GF-D8 (cell line): ENCODE results near the gene ADGRA1.

Experiments used
- DNase-seq: peaks from one replicate; lab custom pipeline; 2025; lab: John Stamatoyannopoulos, UW

Gene ADGRA1

GRCh38 chr10:133056651-133057178 lies 31.0 kb upstream of the ADGRA1 start:
- no peak for DNase-seq

GRCh38 chr10:133058331-133059092 lies 29.2 kb upstream of the ADGRA1 start:
- peak; percentile 23 for DNase-seq

GRCh38 chr10:133059093-133059470 lies 28.6 kb upstream of the ADGRA1 start:
- DNase-seq = no peak

GRCh38 chr10:133059571-133059970 lies 28.2 kb upstream of the ADGRA1 start:
- no peak for DNase-seq

GRCh38 chr10:133060022-133060421 lies 27.7 kb upstream of the ADGRA1 start:
- DNase-seq = no peak

GRCh38 chr10:133060466-133060865 lies 27.3 kb upstream of the ADGRA1 start:
- DNase-seq = no peak

DNA sequence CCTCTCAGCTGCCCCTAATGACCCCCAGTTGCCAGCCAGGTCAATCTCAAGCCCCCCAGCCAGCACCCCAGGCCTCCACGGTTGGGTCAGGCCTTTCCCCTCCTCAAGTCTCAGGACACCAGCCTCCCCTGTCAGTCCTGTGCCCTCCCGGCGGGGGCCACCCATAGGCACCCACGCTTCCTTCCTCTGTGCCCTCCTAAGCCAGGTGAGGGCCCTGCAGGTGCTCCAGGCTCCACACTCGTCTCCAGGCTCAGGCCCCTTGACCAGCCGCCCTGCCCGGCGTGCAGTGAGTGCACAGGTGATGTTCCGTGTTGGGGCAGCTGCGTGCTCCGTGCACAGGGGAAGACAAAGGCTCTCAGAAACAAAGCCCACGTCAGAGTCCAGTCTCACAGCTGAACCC lies 26.8 kb upstream of the ADGRA1 start:
- DNase-seq = no peak

DNA sequence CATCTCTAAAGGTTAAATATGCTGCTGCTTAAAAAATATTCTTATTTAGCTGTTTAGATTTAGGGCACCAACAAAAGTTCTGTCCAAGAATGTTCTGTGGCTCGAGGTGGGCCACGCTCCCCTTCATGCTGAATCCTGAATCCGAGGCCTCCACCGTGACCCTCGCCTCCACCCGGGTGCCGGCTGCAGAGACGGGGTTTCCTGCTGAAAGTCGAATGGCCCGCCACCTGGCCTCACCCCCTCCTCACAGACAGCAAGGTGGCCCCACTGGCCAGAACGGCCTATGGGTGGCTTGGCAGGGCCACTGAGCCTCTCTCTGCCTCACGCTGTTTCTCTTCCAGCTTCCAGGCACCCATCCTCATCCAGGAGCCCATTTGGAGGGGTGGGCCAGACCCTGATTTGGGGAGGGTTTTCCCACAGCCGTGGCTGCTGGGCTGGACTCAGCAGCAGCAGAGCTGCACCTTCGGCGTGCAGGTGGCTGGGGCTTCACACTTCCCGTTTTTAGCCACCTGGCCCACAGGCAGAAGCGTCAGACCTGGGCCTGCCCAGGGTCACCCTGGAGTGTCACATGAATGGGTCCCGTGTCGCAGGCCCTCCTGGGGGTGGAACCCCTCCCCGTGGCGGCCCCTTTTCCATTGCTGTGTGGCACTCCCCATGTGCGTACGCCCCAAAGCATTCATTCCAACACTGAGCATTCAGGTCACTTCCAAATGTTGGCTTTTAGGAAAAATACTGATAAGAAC lies 26.3 kb upstream of the ADGRA1 start:
- DNase-seq = no peak

GRCh38 chr10:133062085-133062484 lies 25.6 kb upstream of the ADGRA1 start:
- no peak for DNase-seq

DNA sequence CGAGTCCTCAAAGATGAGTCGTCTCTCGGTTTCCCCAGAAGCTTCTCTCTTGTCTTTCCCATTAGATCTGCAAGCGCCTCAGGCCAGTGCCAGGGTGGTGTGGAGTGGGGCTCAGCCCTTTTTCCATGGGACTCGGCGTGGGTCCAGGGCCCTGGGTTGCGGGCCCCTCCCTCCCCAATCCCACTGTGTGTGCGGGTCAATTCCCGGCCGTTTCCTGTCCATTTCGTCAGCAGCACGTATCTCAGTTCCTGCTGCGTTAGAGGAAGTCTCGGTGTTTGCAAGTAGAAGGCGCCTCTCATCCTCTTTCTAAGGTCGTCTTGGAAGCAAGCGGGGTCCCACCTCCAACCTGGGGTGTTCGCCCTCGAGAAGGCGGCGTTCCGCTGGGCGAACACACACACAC lies 25.1 kb upstream of the ADGRA1 start:
- DNase-seq = no peak

DNA sequence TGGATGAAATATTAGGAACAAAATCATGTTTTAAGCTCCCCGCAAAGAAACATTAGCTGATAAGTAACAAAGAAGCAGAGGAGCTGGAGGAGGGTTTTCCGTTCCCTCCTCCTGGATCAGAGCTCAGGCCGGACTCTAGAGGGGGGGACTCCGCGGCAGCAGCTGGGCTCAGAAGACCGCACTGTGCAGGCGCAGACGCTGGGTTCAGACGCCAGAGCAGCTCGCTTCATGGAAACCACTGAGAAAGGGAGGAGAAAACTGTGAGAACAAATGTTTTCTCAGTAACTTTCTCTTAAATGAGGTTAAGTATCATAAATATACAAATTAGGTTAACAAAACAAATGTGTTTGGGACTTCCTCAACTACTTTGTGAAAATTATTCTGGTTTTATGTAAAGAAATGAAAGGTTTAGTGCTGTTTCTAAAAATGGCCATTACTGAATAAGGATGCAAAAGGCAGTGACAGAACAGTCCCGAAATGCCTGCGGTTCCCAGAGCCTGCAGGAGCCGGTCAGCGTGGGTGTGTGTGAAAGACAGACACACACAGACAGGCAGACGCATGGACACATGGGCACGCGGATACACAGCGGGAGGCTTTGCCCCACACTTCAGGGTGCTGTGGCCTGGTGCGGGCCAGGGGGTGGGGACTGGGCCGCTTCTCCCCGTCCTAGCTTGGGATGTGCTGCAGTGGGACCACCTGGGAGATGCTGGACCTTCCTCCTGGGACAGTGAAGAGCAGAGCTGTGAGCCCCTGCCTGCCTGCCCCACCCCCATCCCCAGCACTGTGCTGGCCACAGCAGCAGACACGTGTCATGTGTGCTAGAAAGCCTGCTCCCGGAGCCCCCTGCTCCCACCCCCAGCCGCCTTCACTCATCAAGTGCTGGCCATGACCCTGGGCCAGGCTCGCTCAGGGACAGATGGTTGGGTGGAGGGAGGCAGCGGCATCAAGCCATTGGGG lies 20.3 kb upstream of the ADGRA1 start:
- DNase-seq = no peak

DNA sequence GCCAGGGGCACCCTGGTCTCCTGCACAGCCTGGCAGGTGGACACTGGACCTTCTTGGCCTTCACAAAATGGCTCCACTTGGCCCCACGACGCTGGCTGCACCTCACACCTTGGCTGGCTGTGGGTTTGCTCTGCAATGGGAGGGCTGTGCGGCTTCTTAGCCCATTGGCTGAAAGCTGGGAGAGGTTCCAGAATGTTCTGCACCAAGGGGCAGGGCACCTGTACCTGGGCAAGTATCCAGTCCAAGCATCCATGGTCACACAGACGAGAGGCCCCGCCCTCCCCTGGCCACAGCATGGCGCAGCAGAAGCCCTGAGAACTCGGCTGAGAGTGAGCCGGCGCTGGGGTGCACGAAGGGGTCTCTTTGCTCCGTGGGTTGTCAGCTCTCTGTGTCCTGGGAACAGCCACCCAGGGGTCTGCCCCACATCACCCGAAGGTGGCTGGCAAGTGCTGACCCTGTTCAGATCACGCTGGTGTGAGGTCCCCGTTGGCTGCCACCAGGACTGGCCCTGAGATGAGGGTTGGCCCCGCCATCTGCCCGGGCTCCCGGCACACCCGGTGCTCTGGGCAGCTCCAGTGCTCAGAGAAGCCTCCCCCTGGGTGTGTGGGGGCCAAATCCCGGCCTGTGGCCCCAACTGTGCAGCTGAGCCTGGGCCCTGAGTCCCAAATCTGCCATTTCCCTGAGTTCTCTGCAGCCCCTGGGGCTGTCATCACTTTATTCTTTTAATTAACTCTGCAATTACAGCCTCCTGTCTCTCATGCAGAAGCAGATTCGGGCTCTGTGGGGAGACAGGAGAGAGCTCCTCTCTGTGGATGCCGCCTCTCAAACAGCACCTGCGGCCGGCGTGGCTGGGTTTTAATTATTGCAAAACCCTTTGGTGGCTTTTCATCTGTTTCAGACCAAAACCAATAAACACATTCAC lies 19.4 kb upstream of the ADGRA1 start:
- DNase-seq = no peak

DNA sequence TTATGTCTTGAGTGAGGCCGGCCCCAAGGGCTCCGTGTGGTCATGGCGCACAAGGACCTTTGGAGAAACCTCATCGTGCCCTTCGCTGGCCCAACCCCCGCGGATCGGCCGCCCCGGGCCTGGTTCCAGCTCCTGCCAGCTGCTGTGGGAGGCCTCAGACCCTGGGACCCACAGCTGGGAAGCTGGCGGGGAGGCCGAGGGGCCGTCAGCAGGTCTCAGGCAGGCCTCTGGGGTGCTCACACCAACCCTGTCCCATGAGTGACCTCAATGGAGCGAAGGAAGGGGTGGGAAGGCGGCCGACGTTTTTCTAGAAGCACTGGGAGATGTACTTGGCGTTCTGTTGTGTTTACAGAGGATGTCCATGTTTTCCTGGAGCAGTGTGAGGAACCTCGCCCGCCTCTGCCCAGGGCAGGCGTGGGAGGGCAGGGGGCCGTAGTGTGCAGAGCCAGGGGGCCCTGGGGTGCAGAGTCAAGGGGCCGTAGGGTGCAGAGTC lies 18.6 kb upstream of the ADGRA1 start:
- DNase-seq = no peak

- DNase-seq = no peak
Measured at GRCh38 chr10:133070405-133070804, 17.3 kb upstream of the ADGRA1 start.

DNA sequence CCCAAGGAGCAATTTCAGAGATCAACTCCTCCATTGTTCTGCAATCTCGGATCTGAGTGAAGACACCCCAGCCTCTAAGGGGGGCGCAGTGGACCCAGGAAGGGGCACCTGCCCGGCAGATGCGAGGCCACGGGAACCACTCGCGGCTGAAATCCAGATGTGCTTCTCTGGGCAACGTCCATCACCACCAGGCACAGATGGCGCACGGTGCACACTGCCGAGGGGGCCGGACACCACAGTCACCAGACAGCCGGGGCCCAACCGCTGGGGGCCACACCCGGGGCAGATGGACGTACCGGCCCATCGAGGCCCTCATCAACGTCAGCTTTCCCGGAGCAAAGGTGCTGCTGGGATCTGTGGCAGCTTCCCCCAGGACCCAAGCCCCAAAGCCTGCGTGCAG lies 16.9 kb upstream of the ADGRA1 start:
- DNase-seq = no peak

DNA sequence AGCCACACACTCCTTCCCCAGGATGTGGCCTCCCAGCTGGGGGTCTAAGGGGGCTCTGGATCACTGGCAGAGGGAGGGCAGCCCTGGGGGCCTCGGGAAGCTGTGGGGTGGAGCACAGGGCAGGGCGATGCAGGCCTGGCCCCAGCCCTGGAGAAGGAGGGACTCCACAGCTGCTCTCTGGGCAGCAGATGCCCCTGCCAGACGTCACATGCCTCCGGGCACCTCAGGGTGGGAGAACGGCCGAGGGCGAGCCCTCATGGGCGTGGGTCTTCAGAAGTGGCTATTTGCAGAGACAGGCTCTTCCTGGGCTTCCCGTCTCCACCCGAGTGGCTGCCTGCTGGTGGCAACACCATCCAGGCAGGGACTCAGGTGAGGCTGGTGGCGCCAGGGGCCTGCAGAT lies 16.0 kb upstream of the ADGRA1 start:
- DNase-seq = no peak

GRCh38 chr10:133072196-133072595 lies 15.5 kb upstream of the ADGRA1 start:
- DNase-seq = no peak

DNA sequence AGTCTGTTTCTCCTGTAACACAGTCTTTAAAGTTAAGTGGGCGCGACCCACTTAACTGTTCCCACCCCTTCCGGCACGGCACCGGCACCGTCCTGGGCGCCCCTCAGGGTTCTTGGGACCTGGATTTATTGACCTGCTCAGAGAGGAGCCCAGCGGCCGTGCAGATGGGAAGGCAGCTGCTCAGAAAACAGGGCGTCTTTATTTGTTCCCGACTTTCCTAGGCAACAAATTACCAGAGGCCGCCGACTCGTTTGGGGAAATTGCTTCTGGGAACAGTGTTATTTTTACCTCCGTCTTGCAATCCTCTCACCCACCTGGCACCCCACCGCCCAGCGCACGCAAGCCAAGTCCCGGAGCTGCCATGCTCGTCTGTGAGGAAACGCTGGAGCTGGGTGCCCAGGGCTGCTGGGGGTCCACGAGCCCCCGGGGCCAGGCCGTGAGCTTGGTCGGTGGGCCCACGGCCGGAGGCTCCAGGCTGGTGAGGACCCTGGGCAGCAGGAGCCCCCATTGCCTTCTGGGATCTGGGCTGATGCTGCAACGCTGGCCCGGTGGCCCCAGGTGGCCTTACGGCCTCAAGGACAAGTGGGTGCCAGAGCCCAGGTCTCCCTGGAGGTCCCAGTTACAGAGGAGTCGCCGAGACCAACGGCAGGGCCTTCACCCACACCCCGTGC lies 14.9 kb upstream of the ADGRA1 start:
- no peak for DNase-seq

DNA sequence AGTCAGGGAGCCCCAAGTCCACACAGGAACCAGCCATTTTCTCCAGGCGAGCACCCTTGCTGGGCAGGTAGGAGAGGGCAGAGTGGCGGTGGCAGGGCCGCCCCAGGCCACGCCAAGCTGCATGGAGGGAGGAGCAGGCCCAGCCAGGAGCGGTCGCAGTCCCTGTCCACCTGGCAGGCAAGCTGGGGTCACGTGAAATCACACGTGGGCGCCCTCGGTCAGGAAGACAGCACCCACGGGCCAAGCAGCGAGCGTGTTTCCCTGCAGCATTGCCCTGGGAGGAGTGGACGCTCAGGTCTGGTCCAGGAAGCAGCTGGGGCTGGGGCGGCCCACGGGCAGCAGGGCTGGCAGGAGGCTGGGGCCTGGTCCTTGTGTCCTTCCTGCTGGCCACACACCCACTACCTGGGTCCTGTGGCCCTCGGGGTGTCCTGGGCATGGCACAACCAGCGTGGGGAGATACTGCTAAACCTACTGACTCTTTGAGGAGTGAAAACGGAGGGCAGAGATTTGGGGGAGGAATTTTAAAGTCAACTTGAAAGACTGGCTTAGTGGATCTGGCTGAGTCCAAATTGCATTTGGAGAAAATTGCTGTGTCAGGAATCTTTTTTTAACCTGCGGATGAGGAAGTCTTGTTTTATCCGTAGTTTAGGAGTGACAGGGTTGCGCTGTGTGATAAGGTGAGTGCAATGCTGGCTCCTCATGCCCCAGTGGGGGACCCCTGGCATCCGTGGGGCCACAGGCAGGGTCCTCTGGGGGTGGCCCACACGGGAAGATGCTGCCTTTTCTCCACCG lies 12.2 kb upstream of the ADGRA1 start:
- DNase-seq = no peak
